ENCODE data around the gene ELFN1. TPM values are rescaled to one million over a fixed set of nuclear protein-coding genes. Genes with fewer than 3 reads are reported as not detected.
"Not testable (repeated sequence)": the region's sequence is repeated elsewhere in the genome, so short reads cannot be mapped to it uniquely, and the experiment has no call there.

The ELFN1 gene
- total and polyA plus RNA-seq, 9 of the 15 experiments (the other 6 are each of a cell fraction or from before 2014, with no cell fraction given): 0.04 to 0.64 (median 0.18) TPM; not detected in 2

- FAIRE-seq; H3K9me3 ChIP-seq (replicated peaks; ENCODE audit: control insufficient read depth, insufficient read depth, low read depth, low read length); intact Hi-C loops (cut with micrococcal nuclease); POLR2A ChIA-PET; BruUV-seq (replicated peaks); H3K27ac ChIP-seq (ENCODE audit: extremely low read depth, low read depth, low read length); H3K79me2 ChIP-seq (ENCODE audit: control insufficient read depth, insufficient read depth, low read length); in situ Hi-C loops (cut with MboI); CTCF ChIA-PET (ENCODE audit: low intra/inter-chr PET ratio); H4K20me1 ChIP-seq (replicated peaks; ENCODE audit: control insufficient read depth, insufficient read depth, low read length); H3K4me3 ChIP-seq; H3K9me1 ChIP-seq (ENCODE audit: control insufficient read depth, insufficient read depth, low read length); H3K9ac ChIP-seq (ENCODE audit: insufficient read depth in 1 of 2, low read depth in 2 of 2, low read length in 2 of 2); H3K36me3 ChIP-seq (ENCODE audit: control insufficient read depth, insufficient read depth, low read length); H2AFZ ChIP-seq (ENCODE audit: low read depth, low read length); H3K4me2 ChIP-seq (ENCODE audit: insufficient read depth, low read length): not testable (repeated sequence)
- Histone ChIP-seq H3K27me3 (ENCODE audit: control insufficient read depth in 2 of 2, insufficient read depth in 2 of 2, low read length in 2 of 2) (peaks cover 4 to 35% of the 10 kb centered on the region in 2 experiments), H3K4me1 (replicated peaks in 1 of 2; ENCODE audit: control insufficient read depth in 2 of 2, insufficient read depth in 2 of 2, low read length in 2 of 2) (peaks cover 0 to 18% of the 10 kb centered on the region in 2 experiments; a peak in 2 of 5 replicates)
- peak; percentile 88 for ATAC-seq
- TF ChIP-seq SP1 (CRISPR knock-in tag; IDR thresholded peaks at IDR 0.05): 0 out of 2 replicates have a peak, but pooled peaks have one; percentile 2
- 7% methylated on average over 4 of the region's 13 CpGs for WGBS (ENCODE audit: insufficient coverage, low coverage, missing lambda C conversion rate)
- DNase-seq (ENCODE audit: extremely low read depth in 1 of 4, low spot score in 3 of 4): peak; percentile 56 to 88 (median 81)
These were observed 49.2 kb downstream of the ELFN1 start for GRCh38 chr7:1719256-1719655.

GRCh38 chr7:1719913-1720312, 49.8 kb downstream of the ELFN1 start:
- DNase-seq (ENCODE audit: extremely low read depth in 1 of 4, low spot score in 3 of 4) (no peak), ATAC-seq (no peak), FAIRE-seq (no peak)
- Histone ChIP-seq H3K36me3 (ENCODE audit: control insufficient read depth, insufficient read depth, low read length) (no peaks in the 10 kb centered on the region), H3K9me1 (ENCODE audit: control insufficient read depth, insufficient read depth, low read length) (no peaks in the 10 kb centered on the region), H3K4me3 (no peak overlapping the region), H3K4me2 (ENCODE audit: insufficient read depth, low read length) (no peak overlapping the region), H3K79me2 (ENCODE audit: control insufficient read depth, insufficient read depth, low read length) (no peaks in the 10 kb centered on the region), H4K20me1 (replicated peaks; ENCODE audit: control insufficient read depth, insufficient read depth, low read length) (no peaks in the 10 kb centered on the region; the same call in 1 of the 2 replicates), H3K9me3 (replicated peaks; ENCODE audit: control insufficient read depth, insufficient read depth, low read depth, low read length) (no peaks in the 10 kb centered on the region), H2AFZ (ENCODE audit: low read depth, low read length) (no peak overlapping the region), H3K9ac (ENCODE audit: insufficient read depth in 1 of 2, low read depth in 2 of 2, low read length in 2 of 2) (no peak overlapping the region), H3K27ac (ENCODE audit: extremely low read depth, low read depth, low read length) (no peak overlapping the region), H3K4me1 (replicated peaks in 1 of 2; ENCODE audit: control insufficient read depth in 2 of 2, insufficient read depth in 2 of 2, low read length in 2 of 2) (peaks cover 0 to 21% of the 10 kb centered on the region in 2 experiments; a peak in 2 of 5 replicates), H3K27me3 (ENCODE audit: control insufficient read depth in 2 of 2, insufficient read depth in 2 of 2, low read length in 2 of 2) (peaks cover 3 to 38% of the 10 kb centered on the region in 2 experiments)
- no peak for TF ChIP-seq EP400 (IDR thresholded peaks at IDR 0.05)
- 15% methylated on average over 7 of the region's 7 CpGs for WGBS (ENCODE audit: insufficient coverage, low coverage, missing lambda C conversion rate)
- CTCF ChIA-PET (ENCODE audit: low intra/inter-chr PET ratio): no interaction called here
- BruUV-seq (replicated peaks): no TSS peak
- in situ Hi-C loops (cut with MboI): no loop called here
- POLR2A ChIA-PET: no interaction called here
- intact Hi-C loops (cut with micrococcal nuclease): no loop called here
